HEK293 (cell line): ENCODE results near the gene GPRC5B.

Experiments used
- ATF2 ChIP-seq: fragments of 450-650 bp; formaldehyde crosslinking; IDR thresholded peaks from 2 replicates; pipeline ENCODE4 v1.5.1; 2016; ENCODE audit warnings: missing biosample characterization, missing genetic modification characterization, low read depth
- BCL11B ChIP-seq: fragments of 450-650 bp; formaldehyde crosslinking; IDR thresholded peaks from 2 replicates; pipeline ENCODE4 v1.5.1; 2016; ENCODE audit warnings: low read depth, missing biosample characterization, missing genetic modification characterization
- CTCF ChIP-seq: fragments of 450-650 bp; formaldehyde crosslinking; IDR thresholded peaks from 2 replicates; pipeline ENCODE4 v1.5.1; 2016; ENCODE audit warnings: missing biosample characterization, missing genetic modification characterization
- KLF8 ChIP-seq: fragments of 450-650 bp; formaldehyde crosslinking; IDR thresholded peaks from 2 replicates; pipeline ENCODE4 v1.5.1; 2016; ENCODE audit warnings: missing biosample characterization, missing genetic modification characterization
- REPIN1 ChIP-seq: fragments of 450-650 bp; formaldehyde crosslinking; IDR thresholded peaks from 2 replicates; pipeline ENCODE4 v1.5.1; 2017; ENCODE audit warnings: missing biosample characterization, missing genetic modification characterization, low read depth
- REST ChIP-seq: fragments of 450-650 bp; formaldehyde crosslinking; IDR thresholded peaks from 2 replicates; pipeline ENCODE4 v1.5.1; 2016; ENCODE audit warnings: missing biosample characterization, missing genetic modification characterization
- SALL2 ChIP-seq: fragments of 450-650 bp; formaldehyde crosslinking; IDR thresholded peaks from 2 replicates; pipeline ENCODE4 v1.5.0; 2017; ENCODE audit warnings: missing biosample characterization, mild to moderate bottlenecking, missing genetic modification characterization, borderline replicate concordance
- YY1 ChIP-seq: fragments of 450-650 bp; formaldehyde crosslinking; IDR thresholded peaks from 2 replicates; pipeline ENCODE4 v1.5.1; 2018; ENCODE audit warnings: missing biosample characterization, missing genetic modification characterization
- ZBTB20 ChIP-seq: fragments of 450-650 bp; formaldehyde crosslinking; IDR thresholded peaks from 2 replicates; pipeline ENCODE4 v1.5.1; 2016; ENCODE audit warnings: missing biosample characterization, missing genetic modification characterization
- ZBTB26 ChIP-seq: fragments of 450-650 bp; formaldehyde crosslinking; optimal IDR thresholded peaks from 2 replicates; pipeline ENCODE3; 2016; ENCODE audit warnings: missing biosample characterization, mild to moderate bottlenecking, missing genetic modification characterization
- ZNF37A ChIP-seq: fragments of 450-650 bp; IDR thresholded peaks from 2 replicates; pipeline ENCODE4 v1.5.1; 2018; ENCODE audit warnings: missing biosample characterization, missing genetic modification characterization
- ZNF48 ChIP-seq: fragments of 450-650 bp; formaldehyde crosslinking; IDR thresholded peaks from 2 replicates; pipeline ENCODE4 v1.5.1; 2016; ENCODE audit warnings: missing biosample characterization, missing genetic modification characterization
- ZNF521 ChIP-seq: fragments of 450-650 bp; formaldehyde crosslinking; IDR thresholded peaks from 2 replicates; pipeline ENCODE4 v1.5.1; 2017; ENCODE audit warnings: missing biosample characterization, mild to moderate bottlenecking, missing genetic modification characterization
- ZNF670 ChIP-seq: fragments of 450-650 bp; formaldehyde crosslinking; IDR thresholded peaks from 2 replicates; pipeline ENCODE4 v1.5.1; 2016; ENCODE audit warnings: missing biosample characterization, missing genetic modification characterization, low read depth

DNA sequence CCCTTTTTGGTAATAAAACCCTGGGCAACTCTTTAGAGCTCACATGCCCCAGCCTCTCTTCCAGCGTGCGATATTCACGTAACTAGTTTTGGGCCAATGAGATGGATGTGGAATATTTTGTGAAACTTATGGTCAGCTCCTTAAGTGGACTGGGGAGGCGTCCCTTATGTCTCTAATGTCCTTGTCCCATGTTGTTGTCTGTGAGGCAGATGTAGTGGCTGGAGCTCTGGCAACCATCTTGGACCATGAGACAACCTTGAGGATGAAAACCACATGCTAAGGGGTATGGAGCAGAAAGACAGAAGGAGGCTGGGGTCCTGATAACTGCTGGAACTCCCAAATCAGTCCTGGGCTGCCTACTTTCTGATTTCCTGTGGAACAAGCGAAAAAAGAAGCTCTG lies 31.4 kb upstream of the GPRC5B start:
- TF ChIP-seq ATF2, result no peak
- no peak for TF ChIP-seq BCL11B (tag by site-specific recombination)
- TF ChIP-seq ZNF48 (tag by site-specific recombination), result no peak
- TF ChIP-seq ZNF37A (tag by site-specific recombination), result no peak
- TF ChIP-seq CTCF, result no peak
- no peak for TF ChIP-seq YY1 (tag by site-specific recombination)
- no peak for TF ChIP-seq REST (tag by site-specific recombination)
- no peak for TF ChIP-seq REPIN1 (tag by site-specific recombination)
- TF ChIP-seq KLF8 (tag by site-specific recombination), result no peak
- no peak for TF ChIP-seq ZBTB26 (tag by site-specific recombination)
- no peak for TF ChIP-seq ZNF521
- TF ChIP-seq ZBTB20 (tag by site-specific recombination), result no peak
- no peak for TF ChIP-seq SALL2
- no peak for TF ChIP-seq ZNF670 (tag by site-specific recombination)
